H1 (cell line): ENCODE data around the gene SWI5. TPM values are rescaled to one million over a fixed set of nuclear protein-coding genes. Genes with fewer than 3 reads are reported as not detected.

Experiments
- CTCF ChIA-PET: fragments of 300-600 bp; sonication (Branson Sonifier 250); formaldehyde crosslinking; loops from one replicate; lab custom pipeline; 2021; ENCODE audit not compliant: partially characterized antibody; lab: Charles Lee
- POLR2A ChIA-PET: fragments of 300-600 bp; sonication (Branson Sonifier 250); formaldehyde crosslinking; loops from one replicate; lab custom pipeline; 2021; ENCODE audit warnings: inconsistent platforms; ENCODE audit not compliant: partially characterized antibody; lab: Charles Lee
- DNase-seq, 2 experiments: peaks; one replicate each; pipeline versions ENCODE4 v3.0.0 to v3.0.0-alpha.2; 2010 to 2022; ENCODE audit warnings: low spot score in 2 of 2, low read depth in 1 of 2, mixed read lengths in 1 of 2
- FAIRE-seq: peaks from 2 replicates; lab custom pipeline; 2011; peaks lifted over from hg19 to GRCh38; lab: Jason Lieb, UNC
- H2AFZ ChIP-seq: 2 replicates; pipeline ENCODE4 v1.8.1; 2012; ENCODE audit warnings: low read length, inconsistent platforms
- H2AK5ac ChIP-seq: 2 replicates; pipeline ENCODE4 v1.6.1; 2013; ENCODE audit warnings: low read depth, low read length
- H2BK120ac ChIP-seq: replicated peaks from 2 replicates; pipeline ENCODE3; 2013; ENCODE audit warnings: low read depth, low read length, inconsistent platforms
- H2BK12ac ChIP-seq: 2 replicates; pipeline ENCODE4 v1.6.1; 2013; ENCODE audit warnings: low read depth, low read length
- H2BK15ac ChIP-seq: 2 replicates; pipeline ENCODE4 v1.6.1; 2013; ENCODE audit warnings: low read length
- H2BK20ac ChIP-seq: 2 replicates; pipeline ENCODE4 v1.6.1; 2013; ENCODE audit warnings: low read length
- H2BK5ac ChIP-seq: 2 replicates; pipeline ENCODE4 v1.6.1; 2013; ENCODE audit warnings: low read depth, low read length
- H3K14ac ChIP-seq: 2 replicates; pipeline ENCODE4 v1.6.1; 2013; ENCODE audit warnings: inconsistent platforms; ENCODE audit not compliant: insufficient read length
- H3K18ac ChIP-seq: 2 replicates; pipeline ENCODE4 v1.6.1; 2013; ENCODE audit warnings: low read length; ENCODE audit errors: extremely low read depth
- H3K23ac ChIP-seq: 2 replicates; pipeline ENCODE4 v1.6.1; 2013; ENCODE audit warnings: inconsistent platforms; ENCODE audit not compliant: insufficient read length
- H3K23me2 ChIP-seq: 2 replicates; pipeline ENCODE4 v1.6.1; 2013; ENCODE audit warnings: low read depth, low read length
- H3K27ac ChIP-seq: 2 replicates; pipeline ENCODE4 v1.6.1; 2011; ENCODE audit warnings: low read depth, low read length, inconsistent platforms
- H3K27me3 ChIP-seq, 4 experiments: replicated peaks in 1 of 4; 1 replicate in 1 of 4; 2 replicates in 3 of 4; pipeline versions ENCODE4 v1.6.1 to v1.8.1; 2011 to 2013; ENCODE audit warnings: low read length in 3 of 4, mild to moderate bottlenecking in 3 of 4, inconsistent platforms in 2 of 4, mixed read lengths in 2 of 4, moderate library complexity in 1 of 4; ENCODE audit not compliant: control insufficient read depth in 3 of 4, insufficient read depth in 3 of 4; ENCODE audit errors: extremely low read depth in 1 of 4
- H3K36me3 ChIP-seq, 4 experiments: 2 replicates each; pipeline versions ENCODE4 v1.6.1 to v1.8.1; 2011 to 2013; ENCODE audit warnings: mild to moderate bottlenecking in 4 of 4, low read length in 3 of 4, moderate library complexity in 2 of 4, control low read depth in 1 of 4, inconsistent platforms in 1 of 4; ENCODE audit not compliant: insufficient read depth in 4 of 4, control insufficient read depth in 2 of 4
- H3K4ac ChIP-seq: replicated peaks from 2 replicates; pipeline ENCODE3; 2013; ENCODE audit warnings: low read length, low read depth, mixed read lengths, inconsistent platforms; ENCODE audit not compliant: insufficient read length
- H3K4me1 ChIP-seq, 4 experiments: replicated peaks in 1 of 4; 1 replicate in 1 of 4; 2 replicates in 3 of 4; pipeline versions ENCODE4 v1.6.1 to v1.8.1; 2011 to 2013; ENCODE audit warnings: low read length in 3 of 4, inconsistent platforms in 2 of 4, mixed read lengths in 1 of 4; ENCODE audit not compliant: insufficient read depth in 4 of 4, control insufficient read depth in 3 of 4
- H3K4me2 ChIP-seq, 2 experiments: 2 replicates each; pipeline versions ENCODE4 v1.6.1 to v1.8.1; 2011 to 2013; ENCODE audit warnings: low read depth in 2 of 2, low read length in 2 of 2, control low read depth in 1 of 2, inconsistent platforms in 1 of 2, mild to moderate bottlenecking in 1 of 2; ENCODE audit not compliant: insufficient read depth in 1 of 2
- H3K4me3 ChIP-seq, 4 experiments: fragments of 200-600, 300-600 bp in 1 of 4; sonication (generic), shearing (Covaris generic), sonication (Bioruptor Twin) in 1 of 4; 2 replicates each; pipeline versions ENCODE4 v1.5.1 to v1.8.1; 2011 to 2016; ENCODE audit warnings: low read length in 4 of 4, low read depth in 3 of 4, control low read depth in 2 of 4, inconsistent platforms in 2 of 4, mild to moderate bottlenecking in 2 of 4, mixed read lengths in 1 of 4, moderate library complexity in 1 of 4; ENCODE audit not compliant: insufficient read depth in 2 of 4; ENCODE audit errors: extremely low read depth in 1 of 4
- H3K56ac ChIP-seq: replicated peaks from 2 replicates; pipeline ENCODE3; 2013; ENCODE audit warnings: low read depth, mild to moderate bottlenecking, mixed read lengths, low read length, inconsistent platforms; ENCODE audit not compliant: insufficient read length
- H3K79me1 ChIP-seq: 2 replicates; pipeline ENCODE4 v1.6.1; 2013; ENCODE audit warnings: low read depth, low read length, control low read depth
- H3K79me2 ChIP-seq, 2 experiments: 2 replicates each; pipeline versions ENCODE4 v1.6.1 to v1.8.1; 2012 to 2013; ENCODE audit warnings: low read length in 2 of 2, mild to moderate bottlenecking in 2 of 2, inconsistent platforms in 1 of 2; ENCODE audit not compliant: insufficient read depth in 2 of 2, control insufficient read depth in 1 of 2
- H3K9ac ChIP-seq, 4 experiments: replicated peaks in 1 of 4; 1 replicate in 1 of 4; 2 replicates in 3 of 4; pipeline versions ENCODE4 v1.6.1 to v1.8.1; 2011 to 2013; ENCODE audit warnings: low read depth in 3 of 4, low read length in 3 of 4, control low read depth in 2 of 4, mild to moderate bottlenecking in 2 of 4, moderate library complexity in 2 of 4, inconsistent platforms in 1 of 4; ENCODE audit errors: extremely low read depth in 1 of 4
- H3K9me3 ChIP-seq, 2 experiments: 2 replicates each; pipeline versions ENCODE4 v1.6.1 to v1.8.1; 2012 to 2013; ENCODE audit warnings: mild to moderate bottlenecking in 2 of 2, moderate library complexity in 2 of 2, control low read depth in 1 of 2, inconsistent platforms in 1 of 2, low read depth in 1 of 2, low read length in 1 of 2, mixed read lengths in 1 of 2; ENCODE audit not compliant: insufficient read depth in 2 of 2
- H4K20me1 ChIP-seq, 2 experiments: replicated peaks in 1 of 2; 2 replicates each; pipeline versions ENCODE3 to v1.8.1; 2011 to 2013; ENCODE audit warnings: inconsistent platforms in 2 of 2, low read length in 2 of 2, mild to moderate bottlenecking in 1 of 2; ENCODE audit not compliant: insufficient read depth in 2 of 2, control insufficient read depth in 1 of 2
- H4K5ac ChIP-seq: 2 replicates; pipeline ENCODE4 v1.6.1; 2013; ENCODE audit warnings: low read length, low read depth, mixed read lengths, inconsistent platforms; ENCODE audit not compliant: insufficient read length
- H4K8ac ChIP-seq: 2 replicates; pipeline ENCODE4 v1.8.0; 2013; ENCODE audit warnings: mild to moderate bottlenecking, moderate library complexity, low read length, inconsistent platforms; ENCODE audit not compliant: insufficient read depth; ENCODE audit errors: extremely low read depth
- H4K91ac ChIP-seq: replicated peaks from 2 replicates; pipeline ENCODE3; 2013; ENCODE audit warnings: low read length, mixed read lengths, inconsistent platforms; ENCODE audit not compliant: insufficient read length
- BACH1 ChIP-seq: IDR thresholded peaks from 2 replicates; pipeline ENCODE4 v1.6.1; 2012; ENCODE audit warnings: low read length, improper control_type of control experiment
- CBX5 ChIP-seq: fragments of 300-800, 300-1000 bp; sonication (generic); IDR thresholded peaks from 2 replicates; pipeline ENCODE4 v1.7.1; 2016; ENCODE audit warnings: antibody characterized with exemption, low read length, low read depth
- EZH2 ChIP-seq: fragments of 200-600 bp; sonication (generic); IDR thresholded peaks from 2 replicates; pipeline ENCODE4 v1.7.1; 2012; ENCODE audit warnings: low read depth, mild to moderate bottlenecking, moderate library complexity, low read length, inconsistent platforms; ENCODE audit not compliant: severe bottlenecking
- RXRA ChIP-seq: IDR thresholded peaks from 2 replicates; pipeline ENCODE4 v1.6.1; 2011; ENCODE audit warnings: low read depth, mild to moderate bottlenecking, low read length, moderate library complexity; ENCODE audit not compliant: insufficient read depth
- SAP30 ChIP-seq: fragments of 300-600 bp; sonication (generic); IDR thresholded peaks from 2 replicates; pipeline ENCODE4 v1.7.1; 2012; ENCODE audit warnings: low read length, moderate library complexity, mild to moderate bottlenecking, inconsistent platforms; ENCODE audit not compliant: insufficient read depth, insufficient replicate concordance
- ZNF274 ChIP-seq: IDR thresholded peaks from 2 replicates; pipeline ENCODE4 v1.7.0; 2012; ENCODE audit warnings: low read length, borderline replicate concordance; ENCODE audit errors: extremely low read depth
- WGBS, 2 experiments: shearing (Covaris generic) in 1 of 2; methylation state at CpG; one replicate each; pipeline versions ENCODE4 v1.1.6 to v1.1.7; 2013 to 2015; ENCODE audit warnings: low lambda C conversion rate in 2 of 2, mixed read lengths in 2 of 2, inconsistent platforms in 1 of 2, low coverage in 1 of 2, missing lambda C conversion rate in 1 of 2; ENCODE audit not compliant: insufficient replicate concordance in 2 of 2, insufficient coverage in 1 of 2, insufficient read length in 1 of 2; ENCODE audit errors: extremely low coverage in 1 of 2, missing lambda C conversion rate in 1 of 2; 5-methylcytosine and 5-hydroxymethylcytosine counted together
- polyA plus RNA-seq, 7 experiments: library from polyadenylated mRNA; depleted of rRNA in 3 of 7; stranded (reverse) in 5 of 7; unstranded in 2 of 7; fragments of >200 nt in 5 of 7; fragments of 200-250 nt in 2 of 7; gene quantifications; 1 replicate in 5 of 7; 2 replicates in 1 of 7; 4 replicates in 1 of 7; pipeline versions ENCODE4 v1.2.1 to v1.2.3, GENCODE V29; 2011 to 2013; ENCODE audit warnings: missing spikeins in 2 of 7, mixed read lengths in 2 of 7
- total RNA-seq: library from RNA; stranded (reverse); fragmentation: NEBNext Ultra II Directional; extraction: Animal tissue kit (Norgen Biotek cat#: 25700); gene quantifications from 2 replicates; pipeline ENCODE4 v1.2.1, GENCODE V29; 2021

The SWI5 gene
- total and polyA plus RNA-seq, 2 of the 8 experiments (the other 6 are each of a cell fraction or from before 2014, with no cell fraction given) = 29.0 to 59.5 TPM

DNA sequence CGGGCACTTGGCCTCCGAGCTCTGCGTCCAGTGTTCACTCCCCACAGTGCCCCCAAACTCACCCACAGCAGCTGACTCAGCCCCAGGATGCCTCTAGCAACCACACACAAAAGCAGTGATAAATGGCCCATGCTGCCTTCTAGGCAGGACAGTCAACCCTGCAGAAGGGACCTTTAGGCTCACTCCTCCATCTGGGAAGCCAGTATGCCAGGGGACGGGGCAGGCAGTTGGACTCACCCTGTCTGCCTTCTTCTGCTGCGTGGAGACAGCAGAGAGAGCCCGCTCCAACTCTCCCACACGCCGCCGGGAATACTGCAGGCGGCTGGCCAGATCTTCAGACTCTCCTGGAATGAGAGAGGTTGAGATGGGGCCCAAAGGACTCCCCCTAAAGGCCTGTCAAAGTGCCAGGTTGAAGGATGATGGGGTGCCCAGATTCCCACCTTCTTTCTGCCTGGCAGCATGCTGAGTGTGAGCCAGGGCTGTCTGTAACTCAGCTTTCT is 10.7 kb upstream of the SWI5 start:
- no peak overlapping the region for H3K23ac ChIP-seq

More for the DNA sequence above, 10.7 kb upstream of the SWI5 start:
- TF ChIP-seq CBX5 (no peak), ZNF274 (no peak), BACH1 (no peak), RXRA (no peak), SAP30 (no peak), EZH2 (no peak)
- TF ChIP-seq, all 59 proteins: peak for 0
- no peak overlapping the region for H3K14ac ChIP-seq
- H2BK12ac ChIP-seq = no peak overlapping the region
- no peak overlapping the region for H3K4me2 ChIP-seq
- no peaks in the 10 kb centered on the region for H3K9me3 ChIP-seq
- H3K4me1 ChIP-seq = no peaks in the 10 kb centered on the region
- H3K9ac ChIP-seq = no peak overlapping the region
- H3K27ac ChIP-seq = no peak overlapping the region
- no peak overlapping the region for H2BK120ac ChIP-seq
- H2BK5ac ChIP-seq = no peak overlapping the region
- ChIA-PET CTCF (no interaction called here), POLR2A (interaction anchor here (2.2 kb wide), 1 partner anchor 11 kb away, joined by 5 read pairs; no protein-coding TSS in a partner anchor)
- peaks cover 0 to 5% of the 10 kb centered on the region in 2 experiments for H4K20me1 ChIP-seq
- H2BK20ac ChIP-seq = no peak overlapping the region
- no peak overlapping the region for H3K4ac ChIP-seq
- no peak overlapping the region for H2AK5ac ChIP-seq
- no peak overlapping the region for H4K5ac ChIP-seq
- no peak overlapping the region for H3K56ac ChIP-seq
- H3K79me1 ChIP-seq = no peaks in the 10 kb centered on the region
- DNase-seq (no peak), FAIRE-seq (no peak)
- no peak overlapping the region for H4K91ac ChIP-seq
- H3K18ac ChIP-seq = no peak overlapping the region
- no peak overlapping the region for H3K4me3 ChIP-seq
- H3K27me3 ChIP-seq = peaks cover 0 to 3% (median 0%) of the 10 kb centered on the region in 4 experiments; a peak in 1 of 7 replicates
- peaks cover 3 to 34% (median 10%) of the 10 kb centered on the region in 4 experiments; a peak in 6 of 8 replicates for H3K36me3 ChIP-seq
- H2BK15ac ChIP-seq = no peak overlapping the region
- H2AFZ ChIP-seq = no peak overlapping the region
- H4K8ac ChIP-seq = no peak overlapping the region
- H3K23me2 ChIP-seq = no peaks in the 10 kb centered on the region
- no peaks in the 10 kb centered on the region for H3K79me2 ChIP-seq
- 96% methylated on average over 10 of the region's 10 CpGs; no CpG with 5 or more reads in 1 of the 2 experiments for WGBS, 2 experiments
